ENCODE data around the gene SERPINE2. TPM values are rescaled to one million over a fixed set of nuclear protein-coding genes. Genes with fewer than 3 reads are reported as not detected.

The SERPINE2 gene
- total RNA-seq, 1 donor from 2014 or later = 69.1 TPM

DNA sequence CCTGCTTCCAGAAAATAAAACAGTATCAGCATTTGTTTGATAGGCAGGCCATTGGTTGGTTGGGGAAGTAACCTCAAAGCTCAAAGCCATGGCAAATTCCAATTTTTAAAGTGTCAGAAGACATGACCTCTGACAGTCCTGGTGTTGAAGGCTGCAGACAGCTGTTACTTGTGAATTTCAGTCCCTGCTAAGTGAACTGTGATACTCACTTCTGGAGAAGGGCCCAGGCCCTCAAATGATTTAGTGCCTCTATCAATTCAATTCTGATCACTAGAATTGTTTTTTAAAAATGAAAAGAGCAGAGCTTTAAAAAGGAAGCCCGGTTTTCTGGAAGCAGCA, 58.7 kb downstream of the SERPINE2 start:
- no peaks in the 10 kb centered on the region for H3K36me3 Mint-ChIP-seq (ENCODE audit: unreplicated experiment)
- TF ChIP-seq, protein P1, sequence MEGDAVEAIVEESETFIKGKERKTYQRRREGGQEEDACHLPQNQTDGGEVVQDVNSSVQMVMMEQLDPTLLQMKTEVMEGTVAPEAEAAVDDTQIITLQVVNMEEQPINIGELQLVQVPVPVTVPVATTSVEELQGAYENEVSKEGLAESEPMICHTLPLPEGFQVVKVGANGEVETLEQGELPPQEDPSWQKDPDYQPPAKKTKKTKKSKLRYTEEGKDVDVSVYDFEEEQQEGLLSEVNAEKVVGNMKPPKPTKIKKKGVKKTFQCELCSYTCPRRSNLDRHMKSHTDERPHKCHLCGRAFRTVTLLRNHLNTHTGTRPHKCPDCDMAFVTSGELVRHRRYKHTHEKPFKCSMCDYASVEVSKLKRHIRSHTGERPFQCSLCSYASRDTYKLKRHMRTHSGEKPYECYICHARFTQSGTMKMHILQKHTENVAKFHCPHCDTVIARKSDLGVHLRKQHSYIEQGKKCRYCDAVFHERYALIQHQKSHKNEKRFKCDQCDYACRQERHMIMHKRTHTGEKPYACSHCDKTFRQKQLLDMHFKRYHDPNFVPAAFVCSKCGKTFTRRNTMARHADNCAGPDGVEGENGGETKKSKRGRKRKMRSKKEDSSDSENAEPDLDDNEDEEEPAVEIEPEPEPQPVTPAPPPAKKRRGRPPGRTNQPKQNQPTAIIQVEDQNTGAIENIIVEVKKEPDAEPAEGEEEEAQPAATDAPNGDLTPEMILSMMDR (IDR thresholded peaks at IDR 0.05) = no peak
- DNase-seq (ENCODE audit: extremely low spot score, unreplicated experiment) = no peak
- H3K27ac Mint-ChIP-seq (ENCODE audit: unreplicated experiment) = no peak overlapping the region
- H3K27me3 Mint-ChIP-seq (ENCODE audit: unreplicated experiment) = no peaks in the 10 kb centered on the region
- H3K4me1 Mint-ChIP-seq (ENCODE audit: unreplicated experiment) = peaks cover 7% of the 10 kb centered on the region
- H3K9me3 Mint-ChIP-seq (ENCODE audit: unreplicated experiment) = no peaks in the 10 kb centered on the region
- H3K4me3 Mint-ChIP-seq (ENCODE audit: unreplicated experiment) = no peak overlapping the region

DNA sequence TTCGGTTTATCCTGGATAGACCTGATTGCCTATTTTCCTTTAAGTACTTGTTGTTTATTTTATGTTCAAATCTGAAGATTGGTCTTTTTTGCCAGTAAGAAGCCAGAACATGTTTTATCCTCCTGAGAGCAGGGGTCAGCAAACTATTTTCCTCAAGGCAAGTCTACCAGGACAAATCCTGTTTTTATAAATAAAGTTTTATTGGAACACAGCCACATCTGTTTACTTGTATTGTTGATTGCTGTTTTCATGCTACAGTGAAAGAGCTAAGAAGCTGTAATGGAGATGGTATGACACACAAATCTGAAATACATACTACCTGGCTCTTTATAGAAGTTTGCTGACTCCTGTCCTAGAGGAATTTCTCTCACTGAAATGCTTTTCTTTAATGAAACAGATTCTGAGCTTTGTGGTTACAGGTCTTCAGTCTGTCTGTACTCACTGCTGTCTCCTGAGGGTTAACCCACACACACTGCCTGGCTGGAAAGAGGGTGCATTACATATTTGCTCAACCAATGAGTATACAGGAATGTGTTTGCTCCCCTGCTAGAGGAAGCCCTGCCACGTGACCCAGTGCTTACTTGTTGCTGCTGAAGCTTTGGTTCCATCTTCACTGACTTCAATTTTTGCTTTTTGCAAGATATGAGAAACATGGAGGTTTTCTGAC, 59.2 kb downstream of the SERPINE2 start:
- no peak for DNase-seq (ENCODE audit: extremely low spot score, unreplicated experiment)
- H3K27me3 Mint-ChIP-seq (ENCODE audit: unreplicated experiment) = no peaks in the 10 kb centered on the region
- H3K9me3 Mint-ChIP-seq (ENCODE audit: unreplicated experiment) = no peaks in the 10 kb centered on the region
- H3K4me1 Mint-ChIP-seq (ENCODE audit: unreplicated experiment) = peaks cover 7% of the 10 kb centered on the region
- H3K4me3 Mint-ChIP-seq (ENCODE audit: unreplicated experiment) = no peak overlapping the region
- no peak overlapping the region for H3K27ac Mint-ChIP-seq (ENCODE audit: unreplicated experiment)
- TF ChIP-seq, protein P1 (IDR thresholded peaks at IDR 0.05) = no peak
- H3K36me3 Mint-ChIP-seq (ENCODE audit: unreplicated experiment) = no peaks in the 10 kb centered on the region

DNA sequence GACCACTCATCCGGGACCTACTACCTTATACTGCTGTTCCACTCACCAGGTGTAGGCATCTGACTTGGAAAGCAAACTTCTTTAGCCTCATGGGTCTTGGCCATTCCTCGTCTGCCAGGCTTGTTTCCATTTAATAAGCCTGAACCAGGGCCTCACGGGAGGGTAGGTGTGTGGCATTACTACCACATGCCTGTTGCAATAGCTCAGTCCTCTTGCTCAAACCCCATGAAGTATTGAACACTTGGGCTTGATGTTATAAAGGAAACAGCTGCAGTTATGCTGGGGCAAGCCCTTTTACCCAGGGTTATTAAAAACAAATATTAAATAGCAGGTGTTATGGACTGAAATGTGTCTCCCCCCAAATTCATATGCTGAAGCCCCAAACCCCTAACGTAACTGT, 60.6 kb downstream of the SERPINE2 start:
- Mint-ChIP-seq H3K4me3 (ENCODE audit: unreplicated experiment) (no peak overlapping the region), H3K9me3 (ENCODE audit: unreplicated experiment) (no peaks in the 10 kb centered on the region), H3K4me1 (ENCODE audit: unreplicated experiment) (peaks cover 7% of the 10 kb centered on the region), H3K27ac (ENCODE audit: unreplicated experiment) (no peak overlapping the region), H3K27me3 (ENCODE audit: unreplicated experiment) (no peaks in the 10 kb centered on the region), H3K36me3 (ENCODE audit: unreplicated experiment) (no peaks in the 10 kb centered on the region)
- TF ChIP-seq, protein P1 (IDR thresholded peaks at IDR 0.05) = no peak
- DNase-seq (ENCODE audit: extremely low spot score, unreplicated experiment) = no peak

DNA sequence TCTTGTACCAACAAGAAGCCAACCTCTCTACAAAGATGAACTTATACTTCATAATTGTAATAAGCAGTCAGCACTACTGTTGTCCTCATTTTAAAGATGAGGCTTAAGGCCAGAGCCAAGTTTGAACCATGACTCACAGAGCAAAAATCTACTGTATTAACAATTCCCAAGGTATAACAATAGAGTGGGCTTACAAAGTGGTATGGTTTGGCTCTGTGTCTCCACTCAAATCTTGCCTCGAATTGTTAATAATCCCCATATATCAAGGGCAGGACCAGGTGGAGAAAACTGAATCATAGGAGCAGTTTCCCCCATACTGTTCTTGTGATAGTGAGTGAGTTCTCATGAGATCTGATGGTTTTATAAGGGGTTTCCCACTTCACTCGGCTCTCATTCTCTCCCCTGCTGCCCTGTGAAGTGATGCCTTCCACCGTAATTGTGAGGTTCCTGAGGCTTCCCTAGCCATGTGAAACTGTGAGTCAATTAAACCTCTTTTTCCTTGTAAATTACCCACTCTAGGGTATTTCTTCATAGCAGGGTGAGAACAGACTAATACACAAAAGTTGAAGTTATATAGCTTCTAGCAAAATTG, 62.4 kb downstream of the SERPINE2 start:
- Mint-ChIP-seq H3K4me1 (ENCODE audit: unreplicated experiment) (peaks cover 7% of the 10 kb centered on the region), H3K27me3 (ENCODE audit: unreplicated experiment) (no peaks in the 10 kb centered on the region), H3K4me3 (ENCODE audit: unreplicated experiment) (no peak overlapping the region), H3K27ac (ENCODE audit: unreplicated experiment) (no peak overlapping the region), H3K9me3 (ENCODE audit: unreplicated experiment) (no peaks in the 10 kb centered on the region), H3K36me3 (ENCODE audit: unreplicated experiment) (peaks cover 2% of the 10 kb centered on the region)
- TF ChIP-seq, protein P1 (IDR thresholded peaks at IDR 0.05) = no peak
- no peak for DNase-seq (ENCODE audit: extremely low spot score, unreplicated experiment)

DNA sequence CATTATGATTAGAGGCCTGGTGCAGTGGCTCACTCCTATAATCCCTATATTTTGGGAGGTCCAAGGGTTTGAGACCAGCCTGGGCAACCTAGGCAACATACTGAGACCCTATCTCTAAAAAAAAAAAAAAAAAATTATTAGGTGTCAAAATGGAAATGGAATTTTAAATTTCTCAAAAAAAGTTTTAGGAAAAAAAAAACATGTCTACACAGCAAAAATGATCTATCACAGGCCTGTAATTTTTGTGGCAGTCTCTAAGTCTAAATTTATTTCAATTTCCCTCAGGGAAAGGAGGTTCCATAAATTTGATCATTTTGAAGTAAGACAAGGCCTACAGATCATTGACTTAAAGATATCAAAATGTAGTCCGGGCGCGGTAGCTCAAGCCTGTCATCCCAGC, 65.5 kb downstream of the SERPINE2 start:
- TF ChIP-seq, protein P1 (IDR thresholded peaks at IDR 0.05) = no peak
- H3K4me3 Mint-ChIP-seq (ENCODE audit: unreplicated experiment) = no peak overlapping the region
- H3K9me3 Mint-ChIP-seq (ENCODE audit: unreplicated experiment) = no peaks in the 10 kb centered on the region
- H3K36me3 Mint-ChIP-seq (ENCODE audit: unreplicated experiment) = peaks cover 5% of the 10 kb centered on the region
- H3K4me1 Mint-ChIP-seq (ENCODE audit: unreplicated experiment) = peaks cover 3% of the 10 kb centered on the region
- DNase-seq (ENCODE audit: extremely low spot score, unreplicated experiment) = no peak
- no peak overlapping the region for H3K27ac Mint-ChIP-seq (ENCODE audit: unreplicated experiment)
- no peaks in the 10 kb centered on the region for H3K27me3 Mint-ChIP-seq (ENCODE audit: unreplicated experiment)

Data from osteocyte (in vitro differentiated cells).